ENCODE measurements around the gene COX14.

COX14 gene

DNA sequence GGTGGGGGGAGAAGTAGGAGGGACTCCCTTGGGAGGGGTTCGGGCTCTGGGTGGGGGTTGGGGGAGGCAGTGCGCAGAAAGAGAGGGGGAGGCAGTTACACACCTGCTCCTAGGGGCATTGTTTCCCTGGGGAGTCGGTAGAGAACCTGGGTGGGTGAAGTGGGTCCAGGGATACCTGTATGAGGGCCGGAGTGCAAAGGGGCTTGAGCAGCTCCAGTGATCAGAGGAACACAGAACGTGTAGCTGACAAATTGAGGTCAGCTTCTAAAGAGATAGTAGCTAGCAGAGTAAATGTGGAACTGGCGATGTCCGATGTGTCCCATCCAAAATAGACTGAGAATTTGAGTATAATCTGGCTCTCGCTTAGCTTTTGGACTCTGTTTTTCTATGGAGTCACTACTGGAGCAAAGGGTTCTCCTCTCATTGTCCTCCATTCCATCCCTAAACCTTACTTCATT is 26.4 kb upstream of the COX14 start:
- no peak for DNase-seq

- no peak for DNase-seq
Measured at GRCh38 chr12:50086148-50086547, 25.9 kb upstream of the COX14 start.

- no peak for DNase-seq
Measured at GRCh38 chr12:50087151-50087550, 24.9 kb upstream of the COX14 start.

DNA sequence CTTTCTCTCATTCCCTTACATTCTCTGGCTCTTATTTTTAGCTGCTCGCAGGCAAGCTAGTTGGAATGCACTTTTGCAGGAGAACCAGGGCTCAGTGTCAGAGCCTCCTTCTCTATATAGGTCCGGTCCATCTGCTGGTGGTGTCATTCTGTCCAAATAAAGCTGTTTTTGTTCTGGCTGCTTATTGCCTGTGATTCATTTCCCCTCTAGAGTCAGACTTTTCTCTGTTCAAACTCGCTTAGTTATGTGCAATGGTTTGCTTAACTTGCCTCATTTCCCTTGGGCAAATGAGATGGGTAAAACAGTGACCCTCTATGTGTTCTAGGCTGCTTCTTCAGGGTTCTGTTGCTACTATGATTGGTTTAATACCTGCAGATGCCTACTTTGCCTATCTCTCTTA is 24.0 kb upstream of the COX14 start:
- no peak for DNase-seq

- DNase-seq: peak; percentile 75
Measured at GRCh38 chr12:50088577-50089335, 23.3 kb upstream of the COX14 start.

DNA sequence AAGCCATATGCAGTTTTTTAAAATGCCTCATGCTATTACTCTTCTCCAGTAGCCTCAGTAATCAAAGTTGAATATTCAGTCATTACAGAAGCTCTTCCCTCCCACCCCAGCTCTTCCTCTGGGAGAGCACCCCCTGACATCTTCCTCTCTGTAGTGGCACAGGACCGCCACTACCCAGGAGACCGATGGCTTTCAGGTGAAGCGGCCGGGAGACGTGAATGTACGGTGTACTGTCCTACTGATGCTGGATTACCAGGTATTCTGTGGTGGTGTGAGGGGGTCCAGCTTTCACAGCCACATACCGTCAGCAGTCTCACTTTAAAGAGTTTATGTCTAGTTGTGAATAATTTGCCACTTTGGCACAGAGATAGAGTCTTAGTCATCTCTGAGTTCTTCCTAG is 22.3 kb upstream of the COX14 start:
- DNase-seq: no peak

DNA sequence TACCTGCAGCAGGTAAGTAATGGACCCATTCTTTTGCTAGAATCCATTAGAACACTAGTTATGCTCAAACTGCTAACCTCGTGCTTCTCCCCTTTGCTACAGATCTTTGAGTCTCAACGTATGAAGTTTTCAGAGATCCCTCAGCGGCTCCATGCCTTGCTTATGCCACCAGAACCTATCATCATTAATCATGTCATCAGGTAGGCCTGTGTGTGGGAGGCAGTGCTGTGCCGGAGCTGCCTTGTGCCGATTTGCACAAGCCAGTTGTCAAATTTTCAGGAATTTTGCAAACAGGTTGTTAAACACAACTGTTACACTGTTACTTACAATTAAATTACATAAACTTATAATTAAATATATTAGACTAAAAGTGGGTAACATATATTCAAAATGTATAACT is 21.6 kb upstream of the COX14 start:
- DNase-seq: no peak

DNA sequence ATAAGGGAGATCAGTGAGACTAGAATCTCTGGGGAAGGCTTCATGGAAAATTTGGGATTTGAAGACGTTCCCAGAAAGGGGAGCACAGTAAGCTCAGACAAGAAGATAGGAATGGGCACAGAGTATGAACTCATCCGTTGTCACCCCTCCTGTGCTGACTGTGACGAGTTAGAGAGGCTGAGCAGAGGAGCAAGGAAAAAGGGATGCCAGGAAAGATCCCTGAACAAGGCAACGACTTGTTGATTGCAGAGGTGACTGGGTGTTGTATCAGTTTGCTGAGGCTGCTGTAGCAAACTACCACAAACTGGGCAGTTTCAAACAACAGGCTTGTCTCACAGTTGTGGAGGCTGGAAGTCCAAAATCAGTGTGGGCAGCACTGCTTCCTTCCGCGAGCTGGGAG is 14.1 kb upstream of the COX14 start:
- DNase-seq: no peak

- no peak for DNase-seq
Measured at GRCh38 chr12:50099302-50100008, 12.6 kb upstream of the COX14 start.

- no peak for DNase-seq
Measured at GRCh38 chr12:50100561-50100960, 11.5 kb upstream of the COX14 start.

DNA sequence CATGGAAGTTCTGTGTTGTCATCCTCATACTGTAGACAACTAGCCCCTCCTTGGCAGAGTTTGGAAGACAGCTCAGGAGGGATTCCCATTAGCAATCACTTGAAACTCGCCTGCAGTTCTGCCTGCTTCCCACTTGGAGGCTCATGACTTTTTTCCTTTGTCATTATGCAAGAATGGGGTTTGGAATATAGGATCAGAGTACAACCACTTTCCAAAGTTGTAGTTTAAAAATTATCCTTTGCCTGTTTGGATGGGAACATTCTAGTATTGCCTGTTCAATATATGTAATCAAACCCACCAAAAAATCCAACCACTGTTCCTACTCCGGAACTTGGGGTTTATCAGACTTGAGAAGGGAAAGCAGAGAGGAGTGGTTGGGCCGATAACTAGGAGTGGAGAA is 10.4 kb upstream of the COX14 start:
- no peak for DNase-seq

- DNase-seq: no peak
Measured at GRCh38 chr12:50102131-50102531, 9.9 kb upstream of the COX14 start.

- DNase-seq: no peak
Measured at GRCh38 chr12:50102646-50103309, 9.3 kb upstream of the COX14 start.

- DNase-seq: no peak
Measured at GRCh38 chr12:50103351-50103750, 8.7 kb upstream of the COX14 start.

- no peak for DNase-seq
Measured at GRCh38 chr12:50103767-50104321, 8.2 kb upstream of the COX14 start, which contains the start of gene GPD1. GPD1 (plus strand) TSS chr12:50104008; CDS start chr12:50104051, 43 bp downstream.

GRCh38 chr12:50104417-50105366 is 7.3 kb upstream of the COX14 start:
- DNase-seq: no peak

- DNase-seq: no peak
Measured at GRCh38 chr12:50105913-50106450, 6.1 kb upstream of the COX14 start.

DNA sequence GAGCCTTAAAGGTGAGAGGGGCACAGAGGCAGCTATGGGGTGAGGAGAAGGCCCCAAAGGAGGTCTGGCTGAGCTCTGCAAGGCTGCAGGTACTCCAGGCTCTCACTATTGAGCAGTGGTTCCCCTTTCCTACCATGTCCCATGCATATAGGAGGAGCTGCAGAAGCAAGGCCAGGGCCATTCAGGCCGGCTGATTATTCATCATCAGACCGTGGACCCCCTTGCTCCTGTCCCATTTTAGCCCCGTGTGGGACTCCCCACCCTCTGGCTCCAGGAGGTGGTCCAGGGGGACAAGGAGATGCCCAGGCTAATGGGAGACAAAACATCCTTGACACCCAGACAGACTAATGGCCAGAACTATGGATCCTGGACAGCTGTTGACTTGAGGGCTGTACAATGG is 5.1 kb upstream of the COX14 start:
- DNase-seq: no peak

DNA sequence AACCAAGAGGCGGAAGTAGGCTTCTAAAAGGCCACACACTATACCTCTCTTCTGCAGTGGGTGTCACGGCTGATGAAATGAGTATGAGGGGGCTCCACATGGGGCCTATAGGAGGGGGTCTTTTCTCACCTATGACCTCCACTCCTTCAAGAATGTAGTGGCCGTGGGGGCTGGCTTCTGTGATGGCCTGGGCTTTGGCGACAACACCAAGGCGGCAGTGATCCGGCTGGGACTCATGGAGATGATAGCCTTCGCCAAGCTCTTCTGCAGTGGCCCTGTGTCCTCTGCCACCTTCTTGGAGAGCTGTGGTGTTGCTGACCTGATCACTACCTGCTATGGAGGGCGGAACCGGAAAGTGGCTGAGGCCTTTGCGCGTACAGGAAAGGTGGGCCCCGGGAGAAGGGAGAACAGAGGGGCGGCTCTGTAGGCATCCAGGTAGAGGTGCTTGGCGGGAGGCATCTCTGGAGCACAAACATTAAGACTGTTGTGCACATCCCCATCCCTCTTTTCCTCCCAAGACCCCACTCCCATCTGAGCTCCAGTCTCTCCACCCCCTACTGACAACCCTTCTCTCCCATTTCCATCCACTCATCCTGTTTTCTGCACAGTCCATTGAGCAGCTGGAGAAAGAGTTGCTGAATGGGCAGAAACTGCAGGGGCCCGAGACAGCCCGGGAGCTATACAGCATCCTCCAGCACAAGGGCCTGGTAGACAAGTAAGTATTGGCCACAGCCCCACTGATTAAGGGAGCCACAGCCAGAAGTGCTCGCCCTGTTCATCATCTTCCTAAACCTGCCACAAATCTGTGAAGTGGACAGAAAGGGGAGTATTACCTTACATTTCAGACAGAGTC is 4.4 kb upstream of the COX14 start:
- DNase-seq: no peak

DNA sequence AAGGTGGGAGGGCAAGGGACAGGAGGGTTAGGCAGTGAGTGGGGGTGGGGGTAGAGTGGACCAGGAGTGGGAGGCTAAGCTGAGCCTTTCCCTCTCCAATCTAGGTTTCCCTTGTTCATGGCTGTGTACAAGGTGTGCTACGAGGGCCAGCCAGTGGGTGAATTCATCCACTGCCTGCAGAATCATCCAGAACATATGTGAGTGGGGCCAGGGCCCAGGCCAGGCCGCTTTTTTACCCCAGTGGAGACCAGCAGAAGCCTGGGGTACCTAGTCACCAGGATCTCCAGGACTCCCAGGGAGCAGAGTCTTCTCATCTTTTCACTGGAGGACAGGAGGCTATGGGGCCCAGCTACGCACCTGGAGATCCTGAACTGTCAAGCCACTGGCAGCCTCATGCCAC is 2.7 kb upstream of the COX14 start:
- no peak for DNase-seq

DNA sequence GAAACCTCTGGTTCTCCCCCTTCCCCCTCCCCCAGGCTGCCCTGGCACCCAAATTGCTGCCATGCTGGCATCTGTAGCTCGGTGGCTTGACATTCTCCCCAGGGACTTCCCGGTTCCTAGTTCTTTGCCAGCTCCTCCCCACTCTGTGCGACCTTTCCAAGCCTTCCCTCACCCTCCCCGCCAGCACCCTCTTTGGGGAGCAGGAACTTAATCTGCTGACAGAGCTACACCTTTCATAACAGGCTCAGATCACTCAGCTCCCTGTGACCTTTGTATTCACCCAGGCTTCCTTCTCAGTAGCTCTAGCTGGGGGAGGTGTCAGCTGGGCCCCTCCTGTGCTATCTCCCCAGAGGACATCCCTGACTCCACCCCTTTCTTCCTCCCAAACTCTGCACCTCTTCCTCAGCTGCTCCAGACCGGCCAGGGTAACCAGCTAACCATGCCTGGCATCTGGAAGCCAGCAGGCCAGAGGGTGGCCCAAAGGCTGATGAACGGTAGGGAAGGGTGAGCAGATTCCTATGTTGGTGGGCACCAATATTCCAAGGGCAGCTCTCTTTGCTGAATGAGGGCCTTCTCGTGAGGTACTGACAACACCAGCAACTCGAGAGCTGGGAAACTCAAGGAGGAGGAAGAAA is 1.8 kb upstream of the COX14 start:
- DNase-seq: no peak
